ENCODE results near the gene THOC6. TPM values are rescaled to one million over a fixed set of nuclear protein-coding genes. Genes with fewer than 3 reads are reported as not detected.

The THOC6 gene
- total RNA-seq, 4 donors from 2014 or later = 15.7 to 33.9 (median 26.7) TPM

DNA sequence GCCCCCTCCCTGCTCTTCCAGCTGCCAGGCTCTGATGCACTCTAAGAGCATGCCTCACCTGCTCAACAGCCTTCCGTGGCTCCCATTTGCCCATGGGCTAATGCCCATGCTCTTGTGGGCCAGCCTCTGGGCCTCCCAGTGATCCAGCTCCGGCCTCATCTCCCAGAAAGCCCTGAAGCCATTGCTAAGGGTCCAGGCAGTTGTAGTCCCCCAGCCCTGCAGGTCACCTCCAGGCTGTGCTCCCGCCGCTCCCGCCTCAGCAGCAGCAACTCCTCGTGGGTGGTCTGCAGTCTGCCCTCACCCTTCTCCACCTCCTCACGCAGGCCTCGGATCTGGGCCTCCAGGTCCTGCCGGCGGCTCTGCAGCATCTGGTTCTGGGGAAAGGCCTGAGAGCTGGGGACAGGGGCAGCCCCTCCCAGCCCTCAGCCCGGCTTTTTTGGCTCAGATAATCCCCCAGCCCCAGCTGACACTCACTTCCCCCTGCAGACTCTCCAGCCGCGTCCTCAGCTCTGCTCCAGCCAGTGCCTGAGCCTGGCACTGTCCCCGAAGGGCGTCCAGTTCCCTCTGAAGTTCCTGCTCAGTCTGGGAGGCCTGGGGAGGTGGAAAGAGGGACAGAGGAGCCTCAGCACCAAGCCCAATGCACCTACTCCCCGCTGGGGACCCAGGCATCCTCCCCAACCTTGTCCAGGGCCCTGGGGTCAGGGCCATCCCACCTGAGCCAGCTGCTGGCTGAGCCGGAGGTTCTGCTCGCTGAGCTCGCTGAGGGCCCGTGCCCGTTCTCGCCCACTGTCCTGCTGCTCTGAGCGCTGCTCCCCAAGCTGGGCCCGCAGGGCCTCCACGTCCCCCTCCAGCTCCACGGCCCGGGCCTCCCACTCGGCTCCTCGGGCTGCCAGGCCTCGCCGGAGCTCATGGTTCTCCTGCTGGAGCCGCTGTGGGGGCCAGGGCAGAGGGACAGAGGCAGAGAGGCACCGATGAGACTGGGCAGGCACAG, 6.7 kb downstream of the THOC6 start:
- TF ChIP-seq, protein P1, sequence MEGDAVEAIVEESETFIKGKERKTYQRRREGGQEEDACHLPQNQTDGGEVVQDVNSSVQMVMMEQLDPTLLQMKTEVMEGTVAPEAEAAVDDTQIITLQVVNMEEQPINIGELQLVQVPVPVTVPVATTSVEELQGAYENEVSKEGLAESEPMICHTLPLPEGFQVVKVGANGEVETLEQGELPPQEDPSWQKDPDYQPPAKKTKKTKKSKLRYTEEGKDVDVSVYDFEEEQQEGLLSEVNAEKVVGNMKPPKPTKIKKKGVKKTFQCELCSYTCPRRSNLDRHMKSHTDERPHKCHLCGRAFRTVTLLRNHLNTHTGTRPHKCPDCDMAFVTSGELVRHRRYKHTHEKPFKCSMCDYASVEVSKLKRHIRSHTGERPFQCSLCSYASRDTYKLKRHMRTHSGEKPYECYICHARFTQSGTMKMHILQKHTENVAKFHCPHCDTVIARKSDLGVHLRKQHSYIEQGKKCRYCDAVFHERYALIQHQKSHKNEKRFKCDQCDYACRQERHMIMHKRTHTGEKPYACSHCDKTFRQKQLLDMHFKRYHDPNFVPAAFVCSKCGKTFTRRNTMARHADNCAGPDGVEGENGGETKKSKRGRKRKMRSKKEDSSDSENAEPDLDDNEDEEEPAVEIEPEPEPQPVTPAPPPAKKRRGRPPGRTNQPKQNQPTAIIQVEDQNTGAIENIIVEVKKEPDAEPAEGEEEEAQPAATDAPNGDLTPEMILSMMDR (IDR thresholded peaks at IDR 0.05) = no peak
- ATAC-seq (ENCODE audit: low FRiP score) = no peak
- DNase-seq (ENCODE audit: low spot score) = no peak

DNA sequence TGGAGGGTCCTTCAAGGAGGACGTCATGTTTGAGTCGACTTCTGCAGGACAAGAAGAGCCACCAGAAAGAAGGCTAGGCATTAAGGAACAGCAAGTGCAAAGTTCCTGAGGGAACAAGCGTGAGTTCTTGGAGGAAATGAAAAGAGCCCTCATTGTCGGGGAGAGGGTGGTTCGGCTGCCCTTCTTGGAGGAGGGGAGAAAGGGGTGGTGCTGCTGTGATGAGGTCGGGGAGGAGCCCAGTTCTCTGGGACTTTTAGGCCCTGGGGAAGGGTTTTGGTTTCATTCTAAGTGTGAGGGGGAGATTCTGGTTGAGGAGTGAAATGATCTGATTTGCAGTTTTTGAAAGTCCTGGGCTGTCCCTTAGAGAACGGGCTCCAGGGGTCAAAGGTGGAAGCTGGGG, 8.8 kb downstream of the THOC6 start:
- ATAC-seq (ENCODE audit: low FRiP score) (no peak), DNase-seq (ENCODE audit: low spot score) (no peak)
- TF ChIP-seq, protein P1 (IDR thresholded peaks at IDR 0.05) = no peak

DNA sequence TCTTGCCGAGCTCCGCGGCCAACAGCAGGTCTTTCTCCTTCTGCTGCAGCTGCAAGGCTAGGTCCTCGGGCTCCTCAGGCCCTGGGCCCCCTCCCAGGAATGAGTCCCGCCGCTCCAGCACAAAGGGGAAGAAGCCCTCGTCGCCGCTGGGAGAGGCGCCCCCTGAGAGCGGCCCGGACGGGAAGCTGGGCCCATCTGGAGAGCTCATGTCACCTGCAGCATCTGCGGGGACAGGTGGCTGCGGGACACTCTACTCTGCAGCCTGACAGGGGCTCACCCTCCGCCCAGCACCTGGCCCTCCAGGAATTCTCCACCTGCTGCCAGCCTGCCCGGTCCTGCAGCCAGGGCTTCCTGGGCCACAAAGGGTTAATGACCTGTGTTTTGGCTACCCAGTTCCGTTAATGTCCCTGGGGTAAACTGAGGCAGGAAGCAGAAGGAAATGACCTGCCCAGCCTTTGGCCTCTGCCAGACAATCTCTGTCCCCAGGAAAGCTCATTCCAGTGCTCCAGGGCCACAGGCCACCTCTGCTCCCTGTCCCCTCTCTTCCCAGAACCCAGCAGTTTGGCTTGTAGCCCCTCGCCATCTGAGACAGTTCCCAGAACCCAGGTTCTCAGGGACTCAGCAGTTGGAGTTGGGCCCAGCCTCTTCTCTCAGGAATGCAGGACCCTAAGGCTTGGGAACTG, 11.6 kb downstream of the THOC6 start:
- TF ChIP-seq, protein P1 (IDR thresholded peaks at IDR 0.05) = no peak
- ATAC-seq (ENCODE audit: low FRiP score) = no peak
- no peak for DNase-seq (ENCODE audit: low spot score)

DNA sequence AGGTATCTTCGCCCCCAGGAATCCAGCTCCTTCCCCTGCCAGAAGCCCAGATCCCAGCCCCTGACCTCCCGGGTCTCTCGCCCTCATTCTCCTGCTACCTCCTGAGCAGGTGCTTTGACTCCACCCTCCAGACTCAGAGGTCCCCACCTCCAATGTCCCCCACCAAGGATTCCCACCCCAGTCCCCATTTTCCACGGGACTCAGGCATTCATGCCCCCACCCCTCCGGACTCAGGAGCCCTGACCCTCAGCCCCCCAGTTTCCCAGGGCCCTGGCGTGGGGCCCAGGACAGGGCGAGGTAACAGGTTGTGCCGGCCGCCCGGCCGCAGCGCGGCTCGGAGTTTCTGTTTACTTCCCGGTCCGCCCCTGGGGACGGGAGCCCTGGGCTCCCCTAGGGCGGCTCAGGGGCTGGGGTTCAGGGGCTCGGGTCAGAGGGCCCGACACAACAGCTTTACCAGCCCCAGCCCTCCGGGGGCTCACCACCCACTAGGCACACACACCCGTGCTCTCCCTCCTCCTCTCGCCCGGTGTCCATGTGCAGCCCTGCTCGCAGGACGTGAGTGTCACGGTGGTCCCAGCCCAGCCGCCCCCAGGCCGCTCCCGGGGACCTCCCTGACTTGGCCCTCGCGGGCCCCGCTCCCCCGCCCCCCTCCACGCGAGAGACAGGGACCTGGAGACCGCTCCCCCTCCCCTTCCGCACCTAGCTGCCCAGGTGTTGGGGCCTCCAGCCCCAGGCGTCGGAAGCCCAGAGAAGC, 12.3 kb downstream of the THOC6 start:
- DNase-seq (ENCODE audit: low spot score) (no peak), ATAC-seq (ENCODE audit: low FRiP score) (no peak)
- TF ChIP-seq, protein P1 (IDR thresholded peaks at IDR 0.05) = no peak

DNA sequence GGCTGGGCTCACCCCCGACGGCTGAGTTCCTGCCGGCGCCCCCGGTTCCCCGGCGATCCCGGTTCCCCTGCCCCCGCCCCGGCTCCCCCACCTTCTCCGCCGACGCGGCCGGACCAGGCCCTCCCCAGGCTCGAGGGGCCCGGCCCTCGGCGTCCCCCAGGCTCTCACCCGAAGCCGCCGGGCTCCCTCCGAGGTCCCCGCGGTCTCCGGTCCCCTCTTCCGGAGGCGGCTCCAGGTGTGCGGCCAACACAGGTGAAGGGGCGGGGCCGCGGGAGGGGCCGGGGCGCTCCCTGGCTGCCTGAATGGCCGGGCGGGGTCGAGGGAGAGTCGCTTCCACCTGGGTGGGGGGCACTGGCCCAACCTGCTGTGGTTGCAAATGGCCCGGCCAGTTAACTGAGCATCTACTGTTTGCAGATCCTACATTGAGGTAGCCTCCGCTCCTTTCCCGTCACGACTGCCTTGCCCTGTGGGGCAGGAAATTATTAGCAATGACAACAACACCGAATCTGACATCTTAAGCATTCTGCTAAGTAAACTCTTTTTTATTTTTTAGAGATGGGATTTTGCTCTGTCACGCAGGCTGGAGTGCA, 13.0 kb downstream of the THOC6 start, which contains the start of gene BICDL2:
Gene BICDL2, minus strand, starts transcription at position 219 of the 590 bp plus-strand sequence. CDS start 1,448 bp downstream, outside the sequence.
- ATAC-seq (ENCODE audit: low FRiP score) = no peak
- no peak for DNase-seq (ENCODE audit: low spot score)
- TF ChIP-seq, protein P1 (IDR thresholded peaks at IDR 0.05) = no peak

DNA sequence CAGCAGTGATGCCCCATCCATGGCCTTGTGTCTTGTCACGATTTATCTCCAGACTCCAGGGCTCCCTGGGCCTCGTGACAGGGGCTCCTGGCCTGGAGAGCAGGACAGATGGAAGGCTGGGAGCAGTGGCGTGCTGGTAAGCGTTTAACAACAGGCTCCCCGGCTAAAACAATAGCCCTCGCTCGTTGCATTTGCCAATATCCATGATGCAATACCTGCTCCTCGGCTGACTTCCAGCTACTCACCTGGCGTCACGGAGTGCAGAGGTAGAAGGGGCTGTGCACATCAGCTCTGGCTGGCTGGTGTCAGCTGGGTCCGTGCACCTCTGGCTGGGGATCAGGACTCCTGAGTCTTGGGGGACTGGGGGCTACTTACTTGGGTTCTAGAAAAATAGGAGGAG, 14.4 kb downstream of the THOC6 start:
- TF ChIP-seq, protein P1 (IDR thresholded peaks at IDR 0.05) = no peak
- ATAC-seq (ENCODE audit: low FRiP score) (no peak), DNase-seq (ENCODE audit: low spot score) (no peak)
